Measurements from ENCODE around the gene CABS1. TPM values are rescaled to one million over a fixed set of nuclear protein-coding genes. Genes with fewer than 3 reads are reported as not detected.

The CABS1 gene
- total RNA-seq, 1 donor = not detected

DNA sequence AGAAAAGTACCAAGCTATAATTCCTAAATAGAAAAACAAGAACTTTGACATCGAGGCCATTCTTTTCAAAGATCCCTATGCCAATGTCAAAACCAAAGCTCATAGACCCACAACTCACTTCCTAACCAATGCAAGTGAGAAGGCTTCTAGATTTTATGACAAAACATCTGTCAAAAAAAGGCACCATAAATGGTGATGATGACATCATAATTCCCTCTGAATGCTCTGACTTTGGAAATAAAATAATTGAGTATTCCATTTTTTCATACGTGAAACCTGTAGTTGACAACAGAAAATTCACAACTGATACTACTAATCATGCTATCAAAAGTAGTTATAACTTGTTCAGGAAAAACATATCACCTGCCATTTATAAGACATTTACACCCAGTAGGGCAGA, 8.7 kb upstream of the CABS1 start:
- Histone ChIP-seq H3K36me3 (ENCODE audit: insufficient read depth, low read length) (no peaks in the 10 kb centered on the region), H3K9me3 (ENCODE audit: low read depth, low read length) (no peaks in the 10 kb centered on the region), H4K20me1 (ENCODE audit: insufficient read depth, low read length) (no peaks in the 10 kb centered on the region), H2AFZ (ENCODE audit: low read length) (no peak overlapping the region), H3K4me1 (ENCODE audit: insufficient read depth, low read length) (no peaks in the 10 kb centered on the region), H3K4me3 (ENCODE audit: insufficient read depth, low read length) (no peak overlapping the region), H3K4me2 (ENCODE audit: insufficient read depth, low read length) (no peak overlapping the region), H3K27me3 (ENCODE audit: insufficient read depth, low read length) (no peaks in the 10 kb centered on the region), H3K27ac (ENCODE audit: low read depth, low read length) (no peak overlapping the region), H3K79me2 (ENCODE audit: insufficient read depth, low read length) (no peaks in the 10 kb centered on the region)
- no peak for DNase-seq (ENCODE audit: insufficient read length, low spot score, missing footprints)
- TF ChIP-seq, protein P1, sequence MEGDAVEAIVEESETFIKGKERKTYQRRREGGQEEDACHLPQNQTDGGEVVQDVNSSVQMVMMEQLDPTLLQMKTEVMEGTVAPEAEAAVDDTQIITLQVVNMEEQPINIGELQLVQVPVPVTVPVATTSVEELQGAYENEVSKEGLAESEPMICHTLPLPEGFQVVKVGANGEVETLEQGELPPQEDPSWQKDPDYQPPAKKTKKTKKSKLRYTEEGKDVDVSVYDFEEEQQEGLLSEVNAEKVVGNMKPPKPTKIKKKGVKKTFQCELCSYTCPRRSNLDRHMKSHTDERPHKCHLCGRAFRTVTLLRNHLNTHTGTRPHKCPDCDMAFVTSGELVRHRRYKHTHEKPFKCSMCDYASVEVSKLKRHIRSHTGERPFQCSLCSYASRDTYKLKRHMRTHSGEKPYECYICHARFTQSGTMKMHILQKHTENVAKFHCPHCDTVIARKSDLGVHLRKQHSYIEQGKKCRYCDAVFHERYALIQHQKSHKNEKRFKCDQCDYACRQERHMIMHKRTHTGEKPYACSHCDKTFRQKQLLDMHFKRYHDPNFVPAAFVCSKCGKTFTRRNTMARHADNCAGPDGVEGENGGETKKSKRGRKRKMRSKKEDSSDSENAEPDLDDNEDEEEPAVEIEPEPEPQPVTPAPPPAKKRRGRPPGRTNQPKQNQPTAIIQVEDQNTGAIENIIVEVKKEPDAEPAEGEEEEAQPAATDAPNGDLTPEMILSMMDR (IDR thresholded peaks at IDR 0.05; ENCODE audit: extremely low read depth, low read depth, low read length) = no peak

DNA sequence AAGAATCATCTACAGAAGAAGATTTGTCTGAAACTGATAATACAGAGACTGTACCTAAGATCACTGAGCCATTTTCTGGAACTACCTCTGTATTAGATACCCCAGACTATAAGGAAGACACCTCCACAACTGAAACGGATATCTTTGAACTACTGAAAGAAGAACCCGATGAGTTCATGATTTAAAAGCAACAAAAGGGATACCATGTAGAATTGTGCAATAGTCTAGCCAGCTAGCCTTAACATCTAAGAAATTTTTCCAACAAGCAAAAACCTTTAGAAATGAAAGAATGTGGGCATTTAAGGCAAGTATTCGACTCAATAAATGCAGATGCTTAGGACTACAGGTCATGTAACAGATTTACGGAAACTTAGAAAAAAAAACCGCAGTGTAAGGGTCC, 1.3 kb downstream of the CABS1 start:
- H2AFZ ChIP-seq (ENCODE audit: low read length) = no peak overlapping the region
- H3K4me1 ChIP-seq (ENCODE audit: insufficient read depth, low read length) = no peaks in the 10 kb centered on the region
- DNase-seq (ENCODE audit: insufficient read length, low spot score, missing footprints) = no peak
- H3K4me2 ChIP-seq (ENCODE audit: insufficient read depth, low read length) = no peak overlapping the region
- H3K9me3 ChIP-seq (ENCODE audit: low read depth, low read length) = no peaks in the 10 kb centered on the region
- H3K4me3 ChIP-seq (ENCODE audit: insufficient read depth, low read length) = no peak overlapping the region
- no peaks in the 10 kb centered on the region for H3K27me3 ChIP-seq (ENCODE audit: insufficient read depth, low read length)
- H3K79me2 ChIP-seq (ENCODE audit: insufficient read depth, low read length) = no peaks in the 10 kb centered on the region
- TF ChIP-seq, protein P1 (IDR thresholded peaks at IDR 0.05; ENCODE audit: extremely low read depth, low read depth, low read length) = no peak
- H4K20me1 ChIP-seq (ENCODE audit: insufficient read depth, low read length) = no peaks in the 10 kb centered on the region
- no peaks in the 10 kb centered on the region for H3K36me3 ChIP-seq (ENCODE audit: insufficient read depth, low read length)
- H3K27ac ChIP-seq (ENCODE audit: low read depth, low read length) = no peak overlapping the region

DNA sequence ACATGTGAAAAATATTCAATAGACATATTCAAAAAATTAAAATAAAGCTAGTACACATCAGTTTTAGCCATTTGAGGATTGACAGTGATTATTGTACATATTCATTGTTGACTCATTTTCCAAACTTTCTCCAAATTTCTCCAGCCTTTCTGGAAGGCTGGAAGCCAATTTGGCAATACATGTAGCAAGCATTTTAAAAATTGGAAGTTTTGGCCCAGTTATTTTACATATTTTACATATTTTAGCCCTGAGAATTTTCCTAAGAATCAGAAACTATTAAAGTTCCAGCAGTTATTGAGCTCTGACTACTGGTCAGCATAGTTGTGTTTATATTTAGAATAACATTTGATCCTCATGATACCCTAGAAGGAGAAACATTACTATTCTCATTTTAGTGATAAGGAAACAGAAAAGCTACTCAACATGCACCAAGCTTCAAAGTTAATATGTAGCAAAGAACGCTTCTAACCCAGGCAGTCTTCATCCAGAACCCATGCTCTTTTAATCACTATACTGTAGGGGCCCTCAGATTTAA, 3.2 kb downstream of the CABS1 start:
- TF ChIP-seq, protein P1 (IDR thresholded peaks at IDR 0.05; ENCODE audit: extremely low read depth, low read depth, low read length) = no peak
- no peak overlapping the region for H3K4me2 ChIP-seq (ENCODE audit: insufficient read depth, low read length)
- no peaks in the 10 kb centered on the region for H3K79me2 ChIP-seq (ENCODE audit: insufficient read depth, low read length)
- no peaks in the 10 kb centered on the region for H3K36me3 ChIP-seq (ENCODE audit: insufficient read depth, low read length)
- H3K4me3 ChIP-seq (ENCODE audit: insufficient read depth, low read length) = no peak overlapping the region
- H2AFZ ChIP-seq (ENCODE audit: low read length) = no peak overlapping the region
- no peaks in the 10 kb centered on the region for H3K4me1 ChIP-seq (ENCODE audit: insufficient read depth, low read length)
- no peaks in the 10 kb centered on the region for H3K9me3 ChIP-seq (ENCODE audit: low read depth, low read length)
- H3K27ac ChIP-seq (ENCODE audit: low read depth, low read length) = no peak overlapping the region
- H3K27me3 ChIP-seq (ENCODE audit: insufficient read depth, low read length) = no peaks in the 10 kb centered on the region
- no peaks in the 10 kb centered on the region for H4K20me1 ChIP-seq (ENCODE audit: insufficient read depth, low read length)
- no peak for DNase-seq (ENCODE audit: insufficient read length, low spot score, missing footprints)

DNA sequence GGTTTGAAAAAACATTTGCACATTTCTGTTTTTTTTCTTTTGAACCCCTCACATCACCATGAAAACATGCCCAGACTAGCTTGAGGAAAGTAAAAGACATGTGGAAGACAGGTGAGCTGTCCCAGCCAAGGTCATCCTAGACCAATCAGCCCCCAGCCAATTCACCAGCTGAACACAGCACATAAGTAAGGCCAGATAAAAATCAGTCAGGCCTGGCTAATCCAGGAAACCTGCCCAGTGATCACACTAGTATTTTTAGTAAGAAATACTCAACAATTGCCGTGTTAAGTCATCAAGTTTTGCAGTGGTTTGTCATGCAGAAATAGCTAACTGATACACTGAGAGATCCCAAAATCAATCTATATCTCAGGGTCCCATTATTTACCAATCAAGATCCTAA, 21.4 kb downstream of the CABS1 start:
- Histone ChIP-seq H3K79me2 (ENCODE audit: insufficient read depth, low read length) (no peaks in the 10 kb centered on the region), H3K4me2 (ENCODE audit: insufficient read depth, low read length) (no peak overlapping the region), H3K27me3 (ENCODE audit: insufficient read depth, low read length) (no peaks in the 10 kb centered on the region), H3K27ac (ENCODE audit: low read depth, low read length) (no peak overlapping the region), H3K36me3 (ENCODE audit: insufficient read depth, low read length) (no peaks in the 10 kb centered on the region), H3K4me1 (ENCODE audit: insufficient read depth, low read length) (no peaks in the 10 kb centered on the region), H3K9me3 (ENCODE audit: low read depth, low read length) (no peaks in the 10 kb centered on the region), H3K4me3 (ENCODE audit: insufficient read depth, low read length) (no peak overlapping the region), H4K20me1 (ENCODE audit: insufficient read depth, low read length) (no peaks in the 10 kb centered on the region), H2AFZ (ENCODE audit: low read length) (no peak overlapping the region)
- TF ChIP-seq, protein P1 (IDR thresholded peaks at IDR 0.05; ENCODE audit: extremely low read depth, low read depth, low read length) = no peak
- no peak for DNase-seq (ENCODE audit: insufficient read length, low spot score, missing footprints)
